HEK293T (cell line): ENCODE measurements around the gene PCGF1.

Experiments
- CTCF ChIA-PET: fragments of 350-600 bp; formaldehyde crosslinking; extraction: SDS; loops from one replicate; lab custom pipeline; 2021; ENCODE audit warnings: antibody characterized with exemption, inconsistent platforms; lab: Yijun Ruan, JAX
- POLR2A ChIA-PET: fragments of 350-600 bp; formaldehyde crosslinking; extraction: SDS; loops from one replicate; lab custom pipeline; 2020; ENCODE audit warnings: antibody characterized with exemption, inconsistent platforms; lab: Yijun Ruan, JAX
- DNase-seq: peaks from one replicate; pipeline ENCODE4 v3.0.0; 2012; ENCODE audit warnings: mixed read lengths; ENCODE audit errors: extremely low spot score
- ARNT ChIP-seq: fragments of 450-650 bp; IDR thresholded peaks from 2 replicates; pipeline ENCODE4 v1.6.1; 2017; ENCODE audit warnings: mild to moderate bottlenecking
- BHLHE40 ChIP-seq: fragments of 450-650 bp; IDR thresholded peaks from 2 replicates; pipeline ENCODE4 v1.6.1; 2016; ENCODE audit warnings: mild to moderate bottlenecking, moderate library complexity, borderline replicate concordance
- CTBP1 ChIP-seq: fragments of 450-650 bp; IDR thresholded peaks from 2 replicates; pipeline ENCODE4 v1.6.1; 2016; ENCODE audit warnings: borderline replicate concordance
- ELF4 ChIP-seq: fragments of 450-650 bp; IDR thresholded peaks from 2 replicates; pipeline ENCODE4 v1.6.1; 2017; ENCODE audit warnings: antibody characterized with exemption
- FOXA1 ChIP-seq: fragments of 450-650 bp; IDR thresholded peaks from 2 replicates; pipeline ENCODE4 v1.6.1; 2016; ENCODE audit warnings: mild to moderate bottlenecking
- FOXK2 ChIP-seq: fragments of 450-650 bp; IDR thresholded peaks from 2 replicates; pipeline ENCODE4 v1.6.1; 2016; ENCODE audit warnings: mild to moderate bottlenecking
- FOXM1 ChIP-seq: fragments of 450-650 bp; IDR thresholded peaks from 2 replicates; pipeline ENCODE4 v1.6.1; 2017; ENCODE audit warnings: mild to moderate bottlenecking, borderline replicate concordance
- HDGF ChIP-seq: fragments of 450-650 bp; IDR thresholded peaks from 2 replicates; pipeline ENCODE4 v1.6.1; 2017; ENCODE audit warnings: antibody characterized with exemption, borderline replicate concordance
- L3MBTL2 ChIP-seq: fragments of 450-650 bp; conservative IDR thresholded peaks from 2 replicates; pipeline ENCODE4 v1.6.1; 2016; ENCODE audit warnings: mild to moderate bottlenecking
- LEF1 ChIP-seq: fragments of 450-650 bp; IDR thresholded peaks from 2 replicates; pipeline ENCODE4 v1.6.1; 2017; ENCODE audit warnings: mild to moderate bottlenecking, borderline replicate concordance
- NFRKB ChIP-seq: fragments of 450-650 bp; IDR thresholded peaks from 2 replicates; pipeline ENCODE4 v1.6.1; 2016; ENCODE audit warnings: mild to moderate bottlenecking, moderate library complexity
- SP1 ChIP-seq: fragments of 450-650 bp; IDR thresholded peaks from 2 replicates; pipeline ENCODE4 v1.6.1; 2017
- SUZ12 ChIP-seq: fragments of 450-650 bp; IDR thresholded peaks from 2 replicates; pipeline ENCODE4 v1.6.1; 2016; ENCODE audit warnings: mild to moderate bottlenecking
- TARDBP ChIP-seq: fragments of 450-650 bp; IDR thresholded peaks from 2 replicates; pipeline ENCODE4 v1.6.1; 2016
- ZNF384 ChIP-seq: fragments of 450-650 bp; IDR thresholded peaks from 2 replicates; pipeline ENCODE4 v1.6.1; 2016
- TF ChIP-seq, protein P1 (sequence below): fragments of 450-650 bp; IDR thresholded peaks from 2 replicates; pipeline ENCODE4 v1.6.1; 2016

The PCGF1 gene

GRCh38 chr2:74501335-74502071, 6.0 kb downstream of the PCGF1 start:
- CTCF ChIA-PET, result interaction anchor here (0.6 kb wide), 1 partner anchor 15 kb away, joined by 5 read pairs; no protein-coding TSS in a partner anchor
- no peak for TF ChIP-seq SP1
- TF ChIP-seq L3MBTL2, result no peak
- TF ChIP-seq NFRKB, result no peak
- DNase-seq, result no peak
- POLR2A ChIA-PET, result interaction anchor here (1.0 to 2.9 kb wide), 5 partner anchors 9 to 87 kb away, joined by 3 to 18 read pairs (median 5); partner anchors contain the start of genes CCDC142 and TTC31

DNA sequence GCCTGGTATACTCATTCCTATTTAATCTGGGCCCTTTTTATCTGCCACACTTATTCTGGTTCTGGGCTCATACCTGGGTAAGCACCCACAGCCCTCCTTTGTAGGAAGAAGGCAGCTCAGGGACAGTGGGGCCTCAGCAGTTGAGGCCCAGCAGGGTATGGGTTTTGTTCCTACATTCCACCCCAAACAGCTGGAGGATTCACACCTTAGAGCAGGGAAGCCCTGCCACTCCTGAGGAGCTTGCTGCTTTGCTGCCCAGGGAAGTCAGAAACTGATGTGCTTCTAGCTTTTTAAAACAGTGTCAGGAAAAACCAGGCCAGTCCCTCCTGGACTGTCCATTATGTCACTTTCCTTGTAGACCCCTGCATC, 6.9 kb downstream of the PCGF1 start:
- ChIA-PET POLR2A (interaction anchor here (1.0 to 2.9 kb wide), 5 partner anchors 10 to 88 kb away, joined by 3 to 18 read pairs (median 5); partner anchors contain the start of genes CCDC142, MRPL53 and TTC31), CTCF (no interaction called here)
- no peak for DNase-seq
- TF ChIP-seq LEF1 (no peak), SUZ12 (no peak), ELF4 (no peak), HDGF (no peak), CTBP1 (no peak), FOXK2 (no peak), L3MBTL2 (no peak), ZNF384 (no peak), TARDBP (no peak), FOXM1 (no peak), NFRKB (no peak), SP1 (no peak), FOXA1 (no peak)
- TF ChIP-seq, protein P1, sequence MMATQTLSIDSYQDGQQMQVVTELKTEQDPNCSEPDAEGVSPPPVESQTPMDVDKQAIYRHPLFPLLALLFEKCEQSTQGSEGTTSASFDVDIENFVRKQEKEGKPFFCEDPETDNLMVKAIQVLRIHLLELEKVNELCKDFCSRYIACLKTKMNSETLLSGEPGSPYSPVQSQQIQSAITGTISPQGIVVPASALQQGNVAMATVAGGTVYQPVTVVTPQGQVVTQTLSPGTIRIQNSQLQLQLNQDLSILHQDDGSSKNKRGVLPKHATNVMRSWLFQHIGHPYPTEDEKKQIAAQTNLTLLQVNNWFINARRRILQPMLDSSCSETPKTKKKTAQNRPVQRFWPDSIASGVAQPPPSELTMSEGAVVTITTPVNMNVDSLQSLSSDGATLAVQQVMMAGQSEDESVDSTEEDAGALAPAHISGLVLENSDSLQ, result no peak

DNA sequence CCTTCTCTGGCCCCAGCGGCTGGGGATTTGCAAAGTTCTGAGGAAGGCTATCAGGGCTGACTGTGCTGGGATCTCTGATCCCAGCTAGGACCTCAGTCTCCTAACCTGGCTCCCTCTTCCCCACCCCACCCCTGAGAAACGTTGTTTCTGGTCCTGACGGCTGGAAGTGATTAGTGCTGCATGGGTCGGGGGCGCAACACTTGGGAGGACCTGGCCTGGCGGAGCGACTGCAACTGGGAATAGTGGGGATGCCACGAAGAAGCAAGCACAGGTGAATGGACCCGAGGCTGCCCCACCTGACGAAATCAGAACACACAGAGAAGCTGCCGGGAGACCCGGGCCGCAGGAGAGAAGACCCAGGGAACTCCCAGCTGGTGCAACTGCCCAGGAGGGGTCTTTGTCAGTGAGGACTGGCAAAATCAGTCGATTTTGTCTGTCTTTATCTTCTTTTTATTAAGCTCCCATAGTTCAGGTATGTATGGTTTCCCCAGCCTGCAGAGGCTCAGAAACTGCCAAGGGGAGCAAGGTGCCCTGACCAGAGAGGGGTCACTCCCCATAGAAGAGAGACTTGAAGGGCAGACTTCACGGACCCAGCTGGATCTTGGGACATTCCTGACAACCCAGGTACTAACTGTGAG, 7.4 kb downstream of the PCGF1 start:
- TF ChIP-seq ELF4 (no peak), ARNT (no peak), LEF1 (no peak), ZNF384 (no peak), CTBP1 (no peak), FOXM1 (no peak), FOXK2 (no peak), HDGF (no peak), TARDBP (no peak), L3MBTL2 (no peak), SP1 (no peak)
- TF ChIP-seq, protein P1, result no peak
- DNase-seq, result no peak
- CTCF ChIA-PET, result no interaction called here
- POLR2A ChIA-PET, result interaction anchor here (1.0 to 2.9 kb wide), 4 partner anchors 9 to 31 kb away, joined by 3 to 18 read pairs (median 7); partner anchors contain the start of genes CCDC142, MRPL53 and TTC31

GRCh38 chr2:74499267-74499939, 8.1 kb downstream of the PCGF1 start, which contains the start of gene LBX2:
LBX2 (minus strand) TSS chr2:74499603; CDS start chr2:74499537, 66 bp downstream.
- ChIA-PET POLR2A (no interaction called here), CTCF (no interaction called here)
- TF ChIP-seq ZNF384, result no peak
- no peak for TF ChIP-seq L3MBTL2
- TF ChIP-seq NFRKB, result no peak
- TF ChIP-seq FOXM1, result no peak
- TF ChIP-seq LEF1, result no peak
- TF ChIP-seq FOXK2, result no peak
- no peak for TF ChIP-seq FOXA1
- TF ChIP-seq CTBP1, result no peak
- no peak for TF ChIP-seq HDGF
- TF ChIP-seq SUZ12, result no peak
- TF ChIP-seq, protein P1, result no peak
- TF ChIP-seq ELF4, result no peak
- no peak for TF ChIP-seq ARNT

DNA sequence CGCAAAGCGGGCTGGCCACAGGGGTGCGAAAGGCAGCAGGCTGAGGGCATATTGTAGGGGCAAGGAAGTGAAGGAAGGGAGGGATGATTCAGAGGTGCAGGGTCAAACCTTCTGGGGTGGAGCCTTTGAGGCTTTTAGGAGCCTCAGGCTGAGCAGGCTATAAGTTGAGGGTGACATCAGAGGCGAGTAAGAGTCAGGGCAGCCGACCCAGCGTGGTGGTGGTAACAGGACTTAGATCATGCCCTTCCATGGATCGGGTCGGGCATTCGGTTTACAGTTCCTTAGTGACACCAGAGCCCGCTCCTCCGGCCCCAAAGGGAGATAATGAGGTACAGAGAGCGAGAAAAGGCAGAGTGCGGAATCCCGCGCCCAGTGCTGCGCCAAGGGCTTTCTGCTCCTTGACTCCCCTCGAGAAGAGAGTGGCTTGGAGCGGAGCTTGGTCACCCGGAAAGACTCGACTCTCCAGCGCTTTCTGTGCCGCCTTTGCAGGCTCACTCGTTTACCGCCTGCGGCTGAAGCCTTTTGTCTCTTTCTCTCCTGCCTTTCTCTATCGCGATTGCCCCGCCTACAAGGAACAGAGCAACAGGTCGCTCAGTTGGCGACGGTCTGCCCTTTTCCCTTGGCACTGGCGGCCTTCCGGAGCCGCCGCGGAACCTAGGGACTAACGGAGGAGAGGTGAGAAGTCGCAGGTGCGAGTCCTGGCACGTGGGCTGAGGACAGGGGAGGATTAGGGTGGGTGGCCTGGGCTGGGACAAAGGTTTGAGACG, 8.8 kb downstream of the PCGF1 start:
- CTCF ChIA-PET, result no interaction called here
- DNase-seq, result no peak

More at GRCh38 chr2:74499267-74499939, 8.1 kb downstream of the PCGF1 start, which contains the start of gene LBX2:
- DNase-seq, result no peak

More for the DNA sequence above, 8.8 kb downstream of the PCGF1 start:
- POLR2A ChIA-PET, result no interaction called here
- TF ChIP-seq FOXM1, result no peak
- TF ChIP-seq CTBP1, result no peak
- TF ChIP-seq, protein P1, result no peak
- no peak for TF ChIP-seq BHLHE40
